Mesendoderm (in vitro differentiated cells): ENCODE results near the gene TSEN54.
"Not testable (repeated sequence)": the region's sequence is repeated elsewhere in the genome, so short reads cannot be mapped to it uniquely, and the experiment has no call there.

Source experiments
- DNase-seq: peaks from one replicate; pipeline ENCODE4 v3.0.0; 2013
- H2AK5ac ChIP-seq: 2 replicates; pipeline ENCODE4 v1.6.1; 2013; ENCODE audit warnings: low read length, inconsistent platforms
- H2BK120ac ChIP-seq: 2 replicates; pipeline ENCODE4 v1.6.1; 2013; ENCODE audit warnings: low read depth, mild to moderate bottlenecking, low read length, moderate library complexity, mixed read lengths
- H2BK15ac ChIP-seq: replicated peaks from 2 replicates; pipeline ENCODE4 v1.6.1; 2013; ENCODE audit warnings: low read depth, mild to moderate bottlenecking, moderate library complexity
- H2BK5ac ChIP-seq: 2 replicates; pipeline ENCODE4 v1.6.1; 2013; ENCODE audit warnings: low read length, inconsistent platforms
- H3K18ac ChIP-seq: 2 replicates; pipeline ENCODE4 v1.6.1; 2013; ENCODE audit warnings: mild to moderate bottlenecking, low read length, mixed read lengths
- H3K23ac ChIP-seq: one replicate; pipeline ENCODE4 v1.6.1; 2013; ENCODE audit warnings: low read length
- H3K27ac ChIP-seq: 2 replicates; pipeline ENCODE4 v1.5.1; 2013; ENCODE audit warnings: low read depth, mild to moderate bottlenecking, inconsistent platforms, low read length, moderate library complexity
- H3K27me3 ChIP-seq: 2 replicates; pipeline ENCODE4 v1.6.1; 2013; ENCODE audit warnings: low read length, control low read depth, mild to moderate bottlenecking, inconsistent platforms; ENCODE audit not compliant: insufficient read depth, poor library complexity
- H3K36me3 ChIP-seq: 2 replicates; pipeline ENCODE4 v1.6.1; 2013; ENCODE audit warnings: low read length, inconsistent platforms; ENCODE audit not compliant: control insufficient read depth, insufficient read depth
- H3K4ac ChIP-seq: one replicate; pipeline ENCODE4 v1.6.1; 2013; ENCODE audit warnings: low read depth, mild to moderate bottlenecking, low read length, moderate library complexity
- H3K4me1 ChIP-seq: 2 replicates; pipeline ENCODE4 v1.6.1; 2013; ENCODE audit warnings: low read depth, low read length, inconsistent platforms; ENCODE audit not compliant: control insufficient read depth
- H3K4me2 ChIP-seq: 2 replicates; pipeline ENCODE4 v1.6.1; 2013; ENCODE audit warnings: low read length
- H3K4me3 ChIP-seq: 2 replicates; pipeline ENCODE4 v1.5.1; 2013; ENCODE audit warnings: mild to moderate bottlenecking, low read length
- H3K56ac ChIP-seq: one replicate; pipeline ENCODE4 v1.6.1; 2013; ENCODE audit warnings: low read length
- H3K79me1 ChIP-seq: 2 replicates; pipeline ENCODE4 v1.6.1; 2013; ENCODE audit warnings: low read length, inconsistent platforms
- H3K79me2 ChIP-seq: 2 replicates; pipeline ENCODE4 v1.6.1; 2013; ENCODE audit warnings: mild to moderate bottlenecking, low read length; ENCODE audit not compliant: control insufficient read depth, insufficient read depth
- H3K9ac ChIP-seq: 2 replicates; pipeline ENCODE4 v1.6.1; 2013; ENCODE audit warnings: low read length, inconsistent platforms
- H4K5ac ChIP-seq: one replicate; pipeline ENCODE4 v1.6.1; 2013; ENCODE audit warnings: low read length
- H4K8ac ChIP-seq: one replicate; pipeline ENCODE4 v1.6.1; 2013; ENCODE audit warnings: low read depth, mild to moderate bottlenecking, control low read depth, low read length, moderate library complexity
- WGBS: extraction: QIAGEN DNeasy Blood & Tissue Kit; methylation state at CpG from one replicate; pipeline ENCODE4 v1.1.7; 2013; ENCODE audit warnings: low lambda C conversion rate, missing lambda C conversion rate; ENCODE audit not compliant: insufficient coverage; ENCODE audit errors: extremely low coverage; 5-methylcytosine and 5-hydroxymethylcytosine counted together

Gene TSEN54

DNA sequence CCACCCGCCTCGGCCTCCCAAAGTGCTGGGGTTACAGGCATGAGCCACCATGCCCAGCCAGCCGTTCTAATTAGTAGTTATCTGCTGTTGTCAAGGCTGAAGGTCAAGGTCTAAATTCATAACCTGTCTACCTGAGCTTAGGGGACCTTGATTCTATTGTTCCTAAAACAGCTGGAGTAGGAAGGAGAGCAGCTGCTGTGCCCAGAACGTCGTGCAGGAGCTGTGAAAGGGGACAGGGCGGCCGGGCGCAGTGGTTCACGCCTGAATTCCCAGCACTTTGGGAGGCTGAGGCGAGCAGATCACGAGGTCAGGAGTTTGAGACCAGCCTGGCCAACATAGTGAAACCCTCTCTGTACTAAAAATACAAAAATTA lies 38.9 kb upstream of the TSEN54 start:
- not testable (repeated sequence) for H2BK5ac ChIP-seq, H4K5ac ChIP-seq, H2BK120ac ChIP-seq, H3K9ac ChIP-seq, H4K8ac ChIP-seq, H2AK5ac ChIP-seq, H3K4me1 ChIP-seq, H3K27me3 ChIP-seq, H3K36me3 ChIP-seq, H3K23ac ChIP-seq, H3K27ac ChIP-seq, H3K4ac ChIP-seq, H3K79me1 ChIP-seq, H3K4me3 ChIP-seq, DNase-seq, H3K56ac ChIP-seq, H2BK15ac ChIP-seq, H3K18ac ChIP-seq, H3K4me2 ChIP-seq, H3K79me2 ChIP-seq
- WGBS = no CpG with 5 or more reads among the region's 11 CpGs

DNA sequence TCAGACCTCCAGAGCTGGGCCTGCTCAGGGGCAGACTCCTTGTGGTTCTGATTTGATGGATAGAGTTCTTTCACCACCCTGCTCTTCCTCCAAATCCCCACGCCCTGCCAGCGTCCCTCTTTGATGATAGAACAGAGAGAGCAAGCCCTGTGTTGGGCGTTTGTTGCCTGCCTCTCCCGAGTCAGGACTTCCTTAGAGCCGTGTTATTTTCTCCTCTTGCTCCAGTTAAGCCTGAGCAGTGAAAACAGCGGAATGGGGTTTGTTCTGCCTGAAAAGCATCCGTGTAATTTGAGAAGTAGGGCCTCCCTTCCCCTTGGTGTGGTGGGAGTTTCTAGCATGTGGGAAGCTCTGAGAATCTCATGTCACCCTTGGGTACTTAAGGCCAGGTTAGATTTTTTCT lies 37.8 kb upstream of the TSEN54 start:
- no CpG with 5 or more reads among the region's 7 CpGs for WGBS
- Histone ChIP-seq H2BK5ac (no peak overlapping the region), H2BK120ac (no peak overlapping the region), H3K4me1 (peaks cover 3% of the 10 kb centered on the region), H3K36me3 (no peaks in the 10 kb centered on the region), H3K79me1 (peaks cover 2% of the 10 kb centered on the region), H2AK5ac (no peak overlapping the region), H3K4ac (no peak overlapping the region), H4K8ac (no peak overlapping the region), H3K23ac (no peak overlapping the region), H3K27ac (no peak overlapping the region), H3K18ac (no peak overlapping the region), H3K4me2 (no peak overlapping the region), H3K79me2 (no peaks in the 10 kb centered on the region), H3K27me3 (no peaks in the 10 kb centered on the region), H3K4me3 (no peak overlapping the region), H4K5ac (no peak overlapping the region), H3K9ac (no peak overlapping the region), H2BK15ac (no peak overlapping the region), H3K56ac (no peak overlapping the region)
- DNase-seq = no peak

DNA sequence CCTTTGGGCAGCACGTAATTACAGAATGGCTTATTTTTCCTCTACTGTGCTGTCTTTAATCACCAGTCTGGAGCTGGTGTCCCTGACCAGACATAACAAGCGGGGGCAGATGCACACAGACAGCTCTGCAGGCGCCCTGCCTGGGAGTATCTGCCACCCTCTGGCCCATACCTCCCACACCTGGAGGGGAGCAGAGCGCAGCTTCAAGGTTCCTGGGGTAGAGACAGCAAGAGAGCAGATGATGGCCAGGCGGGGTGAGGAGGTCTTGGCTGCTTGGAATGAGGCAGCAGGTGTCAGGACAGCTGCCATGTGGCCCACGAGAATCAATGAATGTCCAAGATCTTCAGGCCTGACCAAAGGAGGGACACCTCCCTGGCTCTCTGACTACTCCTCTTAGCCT lies 36.0 kb upstream of the TSEN54 start:
- Histone ChIP-seq H3K79me2 (no peaks in the 10 kb centered on the region), H3K27ac (no peak overlapping the region), H2BK15ac (no peak overlapping the region), H3K4ac (no peak overlapping the region), H4K8ac (no peak overlapping the region), H3K36me3 (no peaks in the 10 kb centered on the region), H3K4me3 (no peak overlapping the region), H3K56ac (no peak overlapping the region), H3K27me3 (no peaks in the 10 kb centered on the region), H3K23ac (no peak overlapping the region), H3K79me1 (peaks cover 2% of the 10 kb centered on the region), H2BK5ac (no peak overlapping the region), H2BK120ac (no peak overlapping the region), H3K18ac (no peak overlapping the region), H3K4me2 (no peak overlapping the region), H2AK5ac (no peak overlapping the region), H3K9ac (no peak overlapping the region), H4K5ac (no peak overlapping the region), H3K4me1 (peaks cover 3% of the 10 kb centered on the region)
- DNase-seq = no peak
- WGBS = no CpG with 5 or more reads among the region's 6 CpGs

- Histone ChIP-seq H3K56ac (no peak overlapping the region), H3K4me3 (no peak overlapping the region), H3K27me3 (no peaks in the 10 kb centered on the region), H2BK15ac (no peak overlapping the region), H3K18ac (no peak overlapping the region), H3K4ac (no peak overlapping the region), H3K23ac (no peak overlapping the region), H2BK120ac (no peak overlapping the region), H3K79me1 (peaks cover 2% of the 10 kb centered on the region), H3K9ac (no peak overlapping the region), H3K79me2 (no peaks in the 10 kb centered on the region), H2AK5ac (no peak overlapping the region), H4K5ac (no peak overlapping the region), H3K27ac (no peak overlapping the region), H4K8ac (no peak overlapping the region), H3K4me1 (peaks cover 3% of the 10 kb centered on the region), H3K4me2 (no peak overlapping the region), H3K36me3 (no peaks in the 10 kb centered on the region), H2BK5ac (no peak overlapping the region)
- no CpG with 5 or more reads among the region's 13 CpGs for WGBS
- peak; percentile 51 for DNase-seq
Measured at GRCh38 chr17:75481194-75482068, 34.9 kb upstream of the TSEN54 start.

GRCh38 chr17:75482098-75482942 lies 34.0 kb upstream of the TSEN54 start:
- Histone ChIP-seq H3K36me3 (no peaks in the 10 kb centered on the region), H4K8ac (no peak overlapping the region), H3K9ac (no peak overlapping the region), H3K4me1 (peaks cover 3% of the 10 kb centered on the region), H3K4me3 (no peak overlapping the region), H3K79me2 (no peaks in the 10 kb centered on the region), H2BK120ac (no peak overlapping the region), H3K79me1 (peaks cover 2% of the 10 kb centered on the region), H2BK15ac (no peak overlapping the region), H3K23ac (no peak overlapping the region), H3K4ac (no peak overlapping the region), H3K56ac (no peak overlapping the region), H2AK5ac (no peak overlapping the region), H4K5ac (no peak overlapping the region), H3K18ac (no peak overlapping the region), H3K27me3 (no peaks in the 10 kb centered on the region), H2BK5ac (no peak overlapping the region), H3K4me2 (no peak overlapping the region), H3K27ac (no peak overlapping the region)
- no CpG with 5 or more reads among the region's 16 CpGs for WGBS
- DNase-seq = no peak
